ENCODE data around the gene ELFN1.

GRCh38 chr7:1623810-1624209 is 46.3 kb upstream of the ELFN1 start:
- no peak for TF ChIP-seq CTCF (IDR thresholded peaks at IDR 0.05)
- TF ChIP-seq POLR2A (IDR thresholded peaks at IDR 0.05): no peak
- TF ChIP-seq POLR2AphosphoS5 (IDR thresholded peaks at IDR 0.05): no peak
